HUES64 (cell line): Measurements from ENCODE around the gene ZNF438.

Experiments
- H3K27ac ChIP-seq: 2 replicates; pipeline ENCODE4 v1.7.0; 2013; ENCODE audit warnings: low read depth, low read length, inconsistent platforms
- H3K27me3 ChIP-seq: 2 replicates; pipeline ENCODE4 v1.6.1; 2013; ENCODE audit warnings: mild to moderate bottlenecking, low read length; ENCODE audit not compliant: insufficient read depth
- H3K36me3 ChIP-seq: 2 replicates; pipeline ENCODE4 v1.6.1; 2013; ENCODE audit warnings: mild to moderate bottlenecking, low read length; ENCODE audit not compliant: insufficient read depth
- H3K4me1 ChIP-seq: 2 replicates; pipeline ENCODE4 v1.6.1; 2013; ENCODE audit warnings: mild to moderate bottlenecking, low read length, moderate library complexity; ENCODE audit not compliant: insufficient read depth
- H3K4me3 ChIP-seq: 2 replicates; pipeline ENCODE4 v1.5.1; 2013; ENCODE audit warnings: mild to moderate bottlenecking, low read length, moderate library complexity
- H3K9ac ChIP-seq: 2 replicates; pipeline ENCODE4 v1.6.1; 2013; ENCODE audit warnings: mild to moderate bottlenecking, low read depth, low read length
- H3K9me3 ChIP-seq: 2 replicates; pipeline ENCODE4 v1.6.1; 2013; ENCODE audit warnings: low read depth, low read length; ENCODE audit not compliant: insufficient read depth
- WGBS: fragments of 150-250, 120-280 bp; methylation state at CpG from one replicate; pipeline ENCODE4 v1.1.7; 2013; ENCODE audit warnings: missing lambda C conversion rate; 5-methylcytosine and 5-hydroxymethylcytosine counted together

Gene ZNF438

DNA sequence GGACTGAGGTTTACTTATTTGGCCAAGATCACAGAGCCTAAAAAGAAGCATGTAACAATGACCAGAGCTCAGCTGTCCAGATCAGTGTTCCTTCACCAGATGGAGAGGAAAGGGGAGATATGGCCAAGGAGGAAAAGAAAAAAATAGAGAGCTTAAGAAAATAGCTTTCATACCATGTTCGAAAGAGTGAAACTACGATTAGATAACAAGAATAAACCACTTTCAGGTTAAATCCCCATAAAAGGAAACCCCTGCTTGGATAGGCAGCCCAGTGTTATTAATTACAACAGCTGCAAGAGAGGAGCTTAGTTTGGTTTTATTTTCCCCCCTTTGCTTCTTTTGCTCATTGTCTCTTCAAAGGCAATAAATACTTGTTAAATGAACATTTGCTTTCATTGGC is 160.8 kb downstream of the ZNF438 start:
- H3K4me3 ChIP-seq = no peak overlapping the region
- 88% methylated on average over 2 of the region's 2 CpGs for WGBS

DNA sequence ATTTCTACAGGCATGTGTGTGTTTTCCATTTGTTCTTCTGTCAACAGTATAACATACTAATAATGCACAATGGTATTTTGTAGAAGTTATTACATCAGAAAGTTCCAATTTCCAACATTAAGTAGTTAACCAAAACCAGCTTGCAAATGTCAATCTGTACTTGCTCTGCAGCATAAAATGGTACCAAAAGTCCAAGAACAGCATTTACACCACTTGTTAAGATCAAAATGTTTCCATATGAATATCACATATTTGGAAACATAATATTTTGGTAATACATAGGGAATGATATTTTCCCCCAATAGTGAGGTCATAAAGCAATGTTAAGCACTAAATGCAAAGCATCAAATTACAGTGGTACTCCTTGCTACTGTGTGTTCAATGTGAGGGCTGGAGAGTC is 162.1 kb downstream of the ZNF438 start:
- Histone ChIP-seq H3K27ac (no peak overlapping the region), H3K9me3 (no peaks in the 10 kb centered on the region), H3K27me3 (no peaks in the 10 kb centered on the region), H3K4me3 (no peak overlapping the region), H3K9ac (no peak overlapping the region), H3K4me1 (peaks cover 8% of the 10 kb centered on the region; the same call in 1 of the 2 replicates), H3K36me3 (no peaks in the 10 kb centered on the region)

More for the DNA sequence above, 160.8 kb downstream of the ZNF438 start:
- H3K27ac ChIP-seq = no peak overlapping the region
- no peaks in the 10 kb centered on the region for H3K27me3 ChIP-seq
- H3K4me1 ChIP-seq = peaks cover 8% of the 10 kb centered on the region; the same call in 1 of the 2 replicates
- no peak overlapping the region for H3K9ac ChIP-seq
- no peaks in the 10 kb centered on the region for H3K9me3 ChIP-seq
- no peaks in the 10 kb centered on the region for H3K36me3 ChIP-seq

DNA sequence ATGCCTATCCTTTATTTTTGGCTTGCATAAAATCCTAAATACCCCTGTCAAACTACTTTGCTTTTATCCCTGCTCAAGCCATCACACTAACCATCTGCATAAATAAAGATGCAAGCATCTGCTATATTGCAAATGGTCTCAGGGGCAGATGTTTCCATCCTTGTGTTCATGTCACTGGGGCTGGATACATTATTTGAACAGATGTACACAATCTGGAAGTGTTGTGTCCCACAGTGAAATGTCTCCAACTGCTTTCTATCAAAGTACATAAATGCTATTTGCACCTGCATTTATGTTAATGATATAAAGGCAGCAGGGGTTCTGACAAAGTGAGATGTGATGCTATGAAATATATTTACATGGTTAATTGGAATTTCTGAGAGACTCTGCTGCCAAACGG is 163.1 kb downstream of the ZNF438 start:
- Histone ChIP-seq H3K9me3 (no peaks in the 10 kb centered on the region), H3K4me3 (no peak overlapping the region), H3K9ac (no peak overlapping the region), H3K27me3 (no peaks in the 10 kb centered on the region), H3K36me3 (no peaks in the 10 kb centered on the region), H3K4me1 (peaks cover 8% of the 10 kb centered on the region; the same call in 1 of the 2 replicates), H3K27ac (no peak overlapping the region)
- 94% methylated on average over 1 of the region's 1 CpG for WGBS

DNA sequence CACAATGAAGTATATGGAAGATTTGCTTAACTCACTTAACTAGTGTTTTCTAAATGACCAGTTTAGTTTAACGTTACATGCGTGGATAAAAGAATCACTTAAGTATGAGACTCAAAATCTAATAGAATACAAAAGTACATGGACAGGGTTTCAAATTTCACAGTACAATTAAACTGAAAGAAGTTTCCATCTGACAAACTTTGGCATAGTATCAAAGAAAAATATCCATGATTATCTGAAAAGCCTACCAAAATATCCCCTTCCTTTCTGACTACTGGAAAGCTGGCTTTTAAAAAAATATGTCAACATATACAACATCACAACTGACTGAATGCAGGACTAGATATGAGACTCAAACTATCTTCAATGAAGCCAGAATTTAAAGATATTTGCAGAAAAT is 164.8 kb downstream of the ZNF438 start:
- Histone ChIP-seq H3K4me1 (peaks cover 8% of the 10 kb centered on the region; the same call in 1 of the 2 replicates), H3K27me3 (no peaks in the 10 kb centered on the region), H3K27ac (no peak overlapping the region), H3K9me3 (no peaks in the 10 kb centered on the region), H3K9ac (no peak overlapping the region), H3K4me3 (no peak overlapping the region), H3K36me3 (no peaks in the 10 kb centered on the region)
- 94% methylated on average over 2 of the region's 2 CpGs for WGBS

DNA sequence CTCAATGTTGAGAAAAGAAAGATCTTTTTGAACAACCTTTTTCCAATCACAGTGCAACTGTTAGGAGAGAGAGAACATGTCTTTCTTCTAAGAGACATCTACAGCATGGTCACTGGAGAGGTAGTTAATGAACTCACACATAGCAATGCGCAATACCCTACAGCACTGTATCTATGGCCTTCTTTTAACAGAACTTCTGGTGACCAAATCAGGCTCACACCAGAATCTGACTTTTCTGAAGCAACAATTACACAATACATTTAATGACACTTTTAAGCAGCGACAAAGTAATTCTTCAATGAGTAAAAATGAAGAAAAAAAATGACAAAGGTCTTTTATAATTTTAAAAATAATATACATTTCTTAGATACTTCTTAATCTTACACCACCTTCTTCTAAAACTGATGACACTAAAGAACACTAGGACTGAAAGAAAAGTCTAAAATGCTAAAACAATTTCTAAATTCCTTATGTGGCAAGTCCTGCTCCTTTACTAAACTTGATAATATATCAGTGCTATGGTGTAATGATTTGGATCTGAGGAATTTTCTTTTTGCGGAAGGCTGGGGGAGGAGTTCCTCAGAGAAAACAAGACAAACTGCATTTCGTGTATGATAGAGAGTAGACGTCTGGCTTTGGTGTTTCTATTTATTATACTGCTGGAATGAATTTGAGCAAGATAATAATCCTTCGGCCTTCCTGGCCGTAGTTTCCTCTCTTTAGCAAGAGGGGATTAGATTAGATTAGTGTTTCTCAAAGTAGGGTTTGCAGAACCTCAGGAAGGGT is 166.3 kb downstream of the ZNF438 start:
- Histone ChIP-seq H3K4me1 (peaks cover 8% of the 10 kb centered on the region; the same call in 1 of the 2 replicates), H3K9me3 (no peaks in the 10 kb centered on the region), H3K27me3 (no peaks in the 10 kb centered on the region), H3K9ac (no peak overlapping the region), H3K36me3 (no peaks in the 10 kb centered on the region), H3K4me3 (no peak overlapping the region), H3K27ac (no peak overlapping the region)
- 89% methylated on average over 6 of the region's 7 CpGs for WGBS

DNA sequence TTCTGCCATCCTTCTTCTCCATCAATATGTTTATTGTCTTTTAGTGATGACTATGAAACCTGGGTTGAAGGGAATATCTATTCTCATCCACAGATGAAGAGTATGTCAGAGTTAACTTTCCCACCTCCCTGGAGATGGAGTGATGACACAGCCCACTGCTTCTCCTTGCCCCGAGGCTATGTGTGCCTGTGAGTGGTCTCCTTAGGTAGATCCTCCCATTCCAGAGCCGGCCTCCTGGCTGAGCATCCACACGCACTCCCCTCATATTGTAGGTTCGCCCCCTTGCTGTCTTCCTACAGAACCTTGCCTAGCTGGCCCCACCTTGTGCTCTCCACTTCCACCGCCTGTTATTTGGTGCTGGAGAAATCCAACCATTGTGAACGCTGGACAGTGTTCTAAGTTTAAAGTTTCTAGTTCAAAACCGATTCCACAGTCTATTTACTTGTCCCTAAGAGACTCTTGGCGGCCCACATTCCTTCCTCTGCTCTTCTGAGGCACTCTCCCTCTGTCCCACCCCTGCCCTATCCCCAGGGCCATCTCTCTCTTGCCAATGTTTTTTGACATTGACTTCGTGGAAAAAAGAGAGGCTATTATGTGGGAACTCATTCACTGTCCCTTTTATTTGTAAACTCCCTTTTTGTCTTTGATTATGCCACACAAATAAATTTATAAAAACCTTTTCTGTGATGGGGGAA is 168.0 kb downstream of the ZNF438 start:
- H3K4me1 ChIP-seq = 0 out of 2 replicates have a peak, but pooled peaks cover 4% of the 10 kb centered on the region
- no peak overlapping the region for H3K27ac ChIP-seq
- no peaks in the 10 kb centered on the region for H3K36me3 ChIP-seq
- no peaks in the 10 kb centered on the region for H3K27me3 ChIP-seq
- no peak overlapping the region for H3K9ac ChIP-seq
- 93% methylated on average over 9 of the region's 9 CpGs for WGBS
- H3K4me3 ChIP-seq = no peak overlapping the region
- H3K9me3 ChIP-seq = no peaks in the 10 kb centered on the region

DNA sequence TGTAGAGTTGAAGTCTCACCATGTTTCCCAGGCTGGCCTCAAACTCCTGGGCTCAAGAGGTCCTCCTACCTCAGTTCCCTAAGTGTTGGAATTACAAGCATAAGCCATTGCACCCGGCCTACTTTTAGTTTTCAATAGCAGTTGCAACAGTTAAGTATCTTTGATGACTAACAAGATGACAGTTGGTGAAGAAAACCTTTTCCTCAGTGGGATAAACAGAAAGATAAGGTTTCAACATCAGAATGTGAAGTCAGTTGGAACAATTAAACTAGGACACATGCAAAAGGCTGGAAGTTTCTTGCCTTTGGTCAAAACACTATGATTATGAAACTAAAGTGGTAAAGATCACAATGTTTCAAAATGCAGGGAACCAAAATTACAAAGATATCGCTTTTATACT is 169.2 kb downstream of the ZNF438 start:
- Histone ChIP-seq H3K9ac (no peak overlapping the region), H3K27me3 (no peaks in the 10 kb centered on the region), H3K4me1 (peaks cover 7% of the 10 kb centered on the region; the same call in 1 of the 2 replicates), H3K27ac (no peak overlapping the region), H3K4me3 (no peak overlapping the region), H3K36me3 (no peaks in the 10 kb centered on the region), H3K9me3 (no peaks in the 10 kb centered on the region)
- 100% methylated on average over 1 of the region's 2 CpGs for WGBS

DNA sequence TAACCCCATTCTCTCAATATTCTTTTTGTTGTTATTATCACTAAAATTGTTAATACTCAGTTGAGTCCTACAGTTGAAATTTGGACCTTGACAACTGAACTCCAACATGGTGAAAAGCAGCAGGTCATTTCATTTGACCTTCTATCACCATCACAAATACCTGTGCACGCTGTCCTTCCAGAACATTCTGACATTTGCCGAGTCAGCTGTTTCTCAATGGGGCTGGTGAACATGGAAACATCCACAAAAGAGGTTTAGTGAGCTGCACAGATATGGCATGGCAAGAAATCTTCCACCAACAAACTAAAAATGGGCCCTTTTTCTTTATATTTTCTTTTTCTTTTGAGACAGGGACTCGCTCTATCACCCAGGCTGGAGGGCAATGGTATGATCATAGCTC is 169.7 kb downstream of the ZNF438 start:
- Histone ChIP-seq H3K9me3 (no peaks in the 10 kb centered on the region), H3K4me1 (peaks cover 8% of the 10 kb centered on the region; the same call in 1 of the 2 replicates), H3K4me3 (no peak overlapping the region), H3K27ac (no peak overlapping the region), H3K27me3 (no peaks in the 10 kb centered on the region), H3K36me3 (no peaks in the 10 kb centered on the region), H3K9ac (no peak overlapping the region)
- 89% methylated on average over 3 of the region's 3 CpGs for WGBS

DNA sequence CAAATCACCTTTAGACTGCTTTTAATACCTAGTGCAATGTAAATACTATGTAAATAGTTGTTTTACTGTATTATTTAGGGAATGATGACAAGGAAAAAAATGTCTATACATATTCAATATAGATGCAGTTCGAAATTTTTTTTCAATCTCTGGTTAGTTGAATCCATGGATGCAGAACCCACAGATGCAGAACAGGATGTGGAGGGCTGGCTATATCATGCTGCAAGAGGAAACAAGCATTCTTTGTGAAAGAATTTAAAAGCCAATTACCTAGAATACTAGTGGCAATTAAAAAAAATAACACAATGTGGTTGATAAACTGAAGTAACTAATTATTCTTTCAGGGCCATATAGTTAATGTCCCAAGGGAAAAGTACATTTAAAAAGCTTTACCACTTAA is 170.4 kb downstream of the ZNF438 start:
- Histone ChIP-seq H3K9me3 (no peaks in the 10 kb centered on the region), H3K4me1 (peaks cover 8% of the 10 kb centered on the region; the same call in 1 of the 2 replicates), H3K27ac (no peak overlapping the region), H3K9ac (no peak overlapping the region), H3K4me3 (no peak overlapping the region), H3K27me3 (no peaks in the 10 kb centered on the region), H3K36me3 (no peaks in the 10 kb centered on the region)
- 94% methylated on average over 1 of the region's 1 CpG for WGBS

DNA sequence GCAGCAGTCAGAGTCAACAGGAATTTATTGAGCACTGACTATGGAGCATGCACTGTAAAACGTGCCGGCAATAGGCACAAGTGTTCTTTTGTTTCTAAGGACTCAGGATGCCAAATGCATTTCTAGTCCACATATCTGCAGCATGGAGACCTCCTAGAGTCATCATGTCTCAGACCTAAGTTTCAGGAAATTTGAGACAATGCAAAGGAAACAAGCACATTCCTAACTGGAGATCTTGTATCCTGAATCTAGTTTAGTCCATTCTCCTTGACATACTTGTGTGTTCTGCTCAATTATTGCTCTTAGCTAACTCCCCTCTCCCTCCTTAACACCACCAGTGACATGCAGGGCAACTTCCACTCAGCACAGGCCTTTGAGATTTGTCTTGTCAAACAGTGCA is 173.2 kb downstream of the ZNF438 start:
- no peaks in the 10 kb centered on the region for H3K9me3 ChIP-seq
- WGBS = 85% methylated on average over 2 of the region's 2 CpGs
- H3K27ac ChIP-seq = no peak overlapping the region
- H3K9ac ChIP-seq = no peak overlapping the region
- H3K4me1 ChIP-seq = peaks cover 8% of the 10 kb centered on the region
- H3K27me3 ChIP-seq = no peaks in the 10 kb centered on the region
- no peak overlapping the region for H3K4me3 ChIP-seq
- no peaks in the 10 kb centered on the region for H3K36me3 ChIP-seq

DNA sequence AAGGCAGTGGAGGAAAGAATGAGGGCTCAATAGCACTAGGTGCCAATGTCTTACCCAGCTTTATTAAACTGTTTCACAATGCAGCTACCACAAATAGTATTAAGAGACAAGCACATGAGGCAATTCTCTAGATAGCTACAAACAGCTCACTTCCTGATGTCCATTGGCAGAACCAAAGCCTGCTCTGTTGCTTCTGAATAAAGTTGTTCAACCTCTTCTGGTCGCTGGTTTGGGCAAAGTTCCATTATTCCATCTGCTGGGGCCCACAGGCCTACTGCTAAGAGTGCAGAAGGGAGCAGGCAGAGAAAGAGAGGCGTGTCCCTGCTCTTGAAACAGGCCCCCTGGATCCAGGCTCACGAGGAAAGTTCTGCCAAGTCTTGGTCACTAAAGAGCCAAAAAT is 173.9 kb downstream of the ZNF438 start:
- H3K9ac ChIP-seq = no peak overlapping the region
- H3K4me1 ChIP-seq = peaks cover 8% of the 10 kb centered on the region
- no peak overlapping the region for H3K4me3 ChIP-seq
- WGBS = 79% methylated on average over 3 of the region's 3 CpGs
- H3K27ac ChIP-seq = no peak overlapping the region
- no peaks in the 10 kb centered on the region for H3K36me3 ChIP-seq
- H3K9me3 ChIP-seq = no peaks in the 10 kb centered on the region
- no peaks in the 10 kb centered on the region for H3K27me3 ChIP-seq
